ENCODE data around the gene FASTK. TPM values are rescaled to one million over a fixed set of nuclear protein-coding genes. Genes with fewer than 3 reads are reported as not detected.

The FASTK gene
- total and polyA plus RNA-seq, 12 donors = 65.0 to 246 (median 77.1) TPM

- Histone ChIP-seq H3K4me3 (no peak overlapping the region), H3K36me3 (peaks cover 0 to 78% (median 29%) of the 10 kb centered on the region in 9 donors), H3K9me3 (no peaks in the 10 kb centered on the region), H3K27me3 (no peaks in the 10 kb centered on the region), H3K4me1 (peaks cover 4 to 21% (median 13%) of the 10 kb centered on the region in 9 donors), H3K27ac (no peak overlapping the region)
- DNase-seq (no peak), ATAC-seq (no peak)
- 92 to 93% methylated on average over 22 of the region's 22 CpGs for WGBS, 2 donors
- intact Hi-C loops (cut with DNase I) = loop anchor here in 9 of 10 donors (5.0 to 10.0 kb wide), 6 partner anchors 51 to 184 kb away; partner anchors contain the start of genes SMARCD3 (in 5 of the 9) and ABCF2 (in 2 of the 9)
- no peak for TF ChIP-seq CTCF (IDR thresholded peaks at IDR 0.05)
Observed at GRCh38 chr7:151120896-151121295, 40.3 kb upstream of the FASTK start.

DNA sequence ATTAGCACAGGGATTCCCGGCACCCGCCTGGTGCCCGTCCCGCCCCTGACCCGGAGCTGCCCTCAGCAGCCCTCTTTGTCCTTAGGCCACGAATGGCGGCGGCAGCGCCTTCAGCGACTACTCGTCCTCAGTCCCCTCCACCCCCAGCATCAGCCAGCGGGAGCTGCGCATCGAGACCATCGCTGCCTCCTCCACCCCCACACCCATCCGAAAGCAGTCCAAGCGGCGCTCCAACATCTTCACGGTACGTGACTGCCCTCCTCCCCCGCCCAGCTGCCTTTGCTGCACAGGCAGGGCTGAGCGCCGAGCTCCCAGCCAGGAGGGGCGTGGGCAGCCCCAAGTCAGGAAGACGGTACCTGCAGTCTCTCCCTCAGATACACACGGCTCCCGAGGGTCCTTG is 39.3 kb upstream of the FASTK start:
- intact Hi-C loops (cut with DNase I) = loop anchor here in 9 of 10 donors (5.0 to 10.0 kb wide), 9 partner anchors 52 to 225 kb away; partner anchors contain the start of genes SMARCD3 (in 5 of the 9), ABCF2 (in 2 of the 9), CDK5 (in 1 of the 9) and SLC4A2 (in 1 of the 9)
- Histone ChIP-seq H3K4me1 (peaks cover 1 to 15% (median 6%) of the 10 kb centered on the region in 9 donors), H3K9me3 (no peaks in the 10 kb centered on the region), H3K27ac (no peak overlapping the region), H3K27me3 (no peaks in the 10 kb centered on the region), H3K36me3 (peaks cover 0 to 78% (median 29%) of the 10 kb centered on the region in 9 donors), H3K4me3 (no peak overlapping the region)
- WGBS, 2 donors = 90 to 94% methylated on average over 27 of the region's 27 CpGs
- no peak for DNase-seq
- no peak for ATAC-seq
- no peak for TF ChIP-seq CTCF (IDR thresholded peaks at IDR 0.05)

GRCh38 chr7:151119055-151119415 is 38.4 kb upstream of the FASTK start:
- no peak for TF ChIP-seq CTCF (IDR thresholded peaks at IDR 0.05)

GRCh38 chr7:151118108-151119054 is 37.8 kb upstream of the FASTK start:
- H3K36me3 ChIP-seq = peaks cover 0 to 64% (median 29%) of the 10 kb centered on the region in 9 donors
- intact Hi-C loops (cut with DNase I) = loop anchor here in 3 of 10 donors (10.0 kb wide), 3 partner anchors 64 to 224 kb away; partner anchors contain the start of genes CDK5 (in 1 of the 3) and SLC4A2 (in 1 of the 3)
- H3K27me3 ChIP-seq = no peaks in the 10 kb centered on the region
- no peak for TF ChIP-seq CTCF (IDR thresholded peaks at IDR 0.05)
- 95% methylated on average over 38 of the region's 38 CpGs for WGBS, 2 donors
- no peak overlapping the region for H3K27ac ChIP-seq
- no peak for DNase-seq
- no peak for ATAC-seq
- H3K9me3 ChIP-seq = no peaks in the 10 kb centered on the region
- H3K4me3 ChIP-seq = no peak overlapping the region
- peaks cover 6 to 19% (median 11%) of the 10 kb centered on the region in 9 donors for H3K4me1 ChIP-seq

More at GRCh38 chr7:151119055-151119415, 38.4 kb upstream of the FASTK start:
- ATAC-seq (no peak), DNase-seq (no peak)
- intact Hi-C loops (cut with DNase I) = loop anchor here in 3 of 10 donors (10.0 kb wide), 3 partner anchors 64 to 224 kb away; partner anchors contain the start of genes CDK5 (in 1 of the 3) and SLC4A2 (in 1 of the 3)
- H3K36me3 ChIP-seq = peaks cover 0 to 69% (median 29%) of the 10 kb centered on the region in 9 donors
- no peak overlapping the region for H3K27ac ChIP-seq
- peaks cover 3 to 17% (median 6%) of the 10 kb centered on the region in 9 donors for H3K4me1 ChIP-seq
- no peaks in the 10 kb centered on the region for H3K9me3 ChIP-seq
- WGBS, 2 donors = 92 to 97% methylated on average over 13 of the region's 13 CpGs
- no peaks in the 10 kb centered on the region for H3K27me3 ChIP-seq
- H3K4me3 ChIP-seq = no peak overlapping the region
